T-helper 2 cell (primary cell): ENCODE data around the gene NTM.

ENCODE experiments used
- DNase-seq, 5 experiments: peaks; one replicate each; pipeline versions ENCODE4 v3.0.0 to v3.0.0-alpha.2; 2012 to 2022

Gene NTM

GRCh38 chr11:132036220-132036619 is 665.8 kb downstream of the NTM start:
- no peak for DNase-seq

GRCh38 chr11:132036746-132037466 is 666.5 kb downstream of the NTM start:
- DNase-seq = no peak

- no peak for DNase-seq
Measured at GRCh38 chr11:132037467-132037862, 667.0 kb downstream of the NTM start.

- DNase-seq = peak in 1 of 5 experiments; percentile 22
Measured at GRCh38 chr11:132037956-132038355, 667.5 kb downstream of the NTM start.

GRCh38 chr11:132039521-132039920 is 669.1 kb downstream of the NTM start:
- DNase-seq = no peak

GRCh38 chr11:132042296-132042695 is 671.9 kb downstream of the NTM start:
- no peak for DNase-seq

GRCh38 chr11:132043714-132044113 is 673.3 kb downstream of the NTM start:
- no peak for DNase-seq

GRCh38 chr11:132045107-132045506 is 674.7 kb downstream of the NTM start:
- no peak for DNase-seq

GRCh38 chr11:132046288-132046865 is 676.0 kb downstream of the NTM start:
- no peak for DNase-seq

GRCh38 chr11:132047167-132047566 is 676.8 kb downstream of the NTM start:
- no peak for DNase-seq

GRCh38 chr11:132048040-132048439 is 677.6 kb downstream of the NTM start:
- DNase-seq = no peak

- DNase-seq = no peak
Measured at GRCh38 chr11:132049205-132049604, 678.8 kb downstream of the NTM start.

- no peak for DNase-seq
Measured at GRCh38 chr11:132050049-132050448, 679.6 kb downstream of the NTM start.

GRCh38 chr11:132050577-132051165 is 680.3 kb downstream of the NTM start:
- DNase-seq = no peak

GRCh38 chr11:132051704-132052103 is 681.3 kb downstream of the NTM start:
- no peak for DNase-seq

GRCh38 chr11:132052342-132052741 is 681.9 kb downstream of the NTM start:
- no peak for DNase-seq

GRCh38 chr11:132052904-132053303 is 682.5 kb downstream of the NTM start:
- no peak for DNase-seq

- DNase-seq = no peak
Measured at GRCh38 chr11:132054822-132055221, 684.4 kb downstream of the NTM start.

GRCh38 chr11:132055296-132055695 is 684.9 kb downstream of the NTM start:
- DNase-seq = no peak

GRCh38 chr11:132056689-132057088 is 686.3 kb downstream of the NTM start:
- DNase-seq = no peak

GRCh38 chr11:132057266-132057665 is 686.9 kb downstream of the NTM start:
- DNase-seq = no peak

- DNase-seq = no peak
Measured at GRCh38 chr11:132058211-132058772, 687.9 kb downstream of the NTM start.

- no peak for DNase-seq
Measured at GRCh38 chr11:132060567-132060966, 690.2 kb downstream of the NTM start.

- no peak for DNase-seq
Measured at GRCh38 chr11:132062031-132062430, 691.6 kb downstream of the NTM start.
